ENCODE measurements around the gene OR4M1.
"Not testable (repeated sequence)": the region's sequence is repeated elsewhere in the genome, so short reads cannot be mapped to it uniquely, and the experiment has no call there.

OR4M1 gene

DNA sequence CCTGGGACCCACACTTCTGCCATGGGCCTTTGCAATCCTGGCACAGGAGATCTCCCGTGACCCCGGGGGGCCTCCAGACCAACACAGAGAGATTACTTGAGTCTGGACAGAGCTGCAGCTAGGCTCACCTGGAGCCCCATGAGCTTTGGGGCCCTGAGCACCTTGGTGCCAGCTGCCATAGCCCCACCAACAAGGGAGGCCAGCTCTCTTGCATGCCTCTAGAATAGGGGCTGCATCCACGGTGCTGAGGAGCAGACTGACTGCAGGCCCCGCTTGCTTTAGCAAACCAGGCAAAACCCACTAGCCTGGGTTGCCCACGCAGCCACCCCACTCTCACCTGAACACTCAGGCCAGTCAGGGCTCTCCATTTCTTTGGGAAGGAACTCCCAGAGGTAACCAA is 26.6 kb downstream of the OR4M1 start:
- no peaks in the 10 kb centered on the region for H3K4me1 ChIP-seq
- H3K27me3 ChIP-seq (ENCODE audit: control insufficient read depth, insufficient read depth, low read length) = no peaks in the 10 kb centered on the region
- H3K4me2 ChIP-seq (ENCODE audit: low read length) = no peak overlapping the region
- TF ChIP-seq, protein P1, sequence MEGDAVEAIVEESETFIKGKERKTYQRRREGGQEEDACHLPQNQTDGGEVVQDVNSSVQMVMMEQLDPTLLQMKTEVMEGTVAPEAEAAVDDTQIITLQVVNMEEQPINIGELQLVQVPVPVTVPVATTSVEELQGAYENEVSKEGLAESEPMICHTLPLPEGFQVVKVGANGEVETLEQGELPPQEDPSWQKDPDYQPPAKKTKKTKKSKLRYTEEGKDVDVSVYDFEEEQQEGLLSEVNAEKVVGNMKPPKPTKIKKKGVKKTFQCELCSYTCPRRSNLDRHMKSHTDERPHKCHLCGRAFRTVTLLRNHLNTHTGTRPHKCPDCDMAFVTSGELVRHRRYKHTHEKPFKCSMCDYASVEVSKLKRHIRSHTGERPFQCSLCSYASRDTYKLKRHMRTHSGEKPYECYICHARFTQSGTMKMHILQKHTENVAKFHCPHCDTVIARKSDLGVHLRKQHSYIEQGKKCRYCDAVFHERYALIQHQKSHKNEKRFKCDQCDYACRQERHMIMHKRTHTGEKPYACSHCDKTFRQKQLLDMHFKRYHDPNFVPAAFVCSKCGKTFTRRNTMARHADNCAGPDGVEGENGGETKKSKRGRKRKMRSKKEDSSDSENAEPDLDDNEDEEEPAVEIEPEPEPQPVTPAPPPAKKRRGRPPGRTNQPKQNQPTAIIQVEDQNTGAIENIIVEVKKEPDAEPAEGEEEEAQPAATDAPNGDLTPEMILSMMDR (IDR thresholded peaks at IDR 0.05) = no peak
- H3K36me3 ChIP-seq (ENCODE audit: control insufficient read depth, insufficient read depth, low read length) = no peaks in the 10 kb centered on the region
- no peaks in the 10 kb centered on the region for H3K9me3 ChIP-seq (ENCODE audit: control insufficient read depth, low read length)
- no peak overlapping the region for H3K9ac ChIP-seq
- H3K79me2 ChIP-seq = no peaks in the 10 kb centered on the region
- H2AFZ ChIP-seq = no peak overlapping the region
- no peak overlapping the region for H3K27ac ChIP-seq
- H3K4me3 ChIP-seq (ENCODE audit: low read depth, low read length) = no peak overlapping the region

DNA sequence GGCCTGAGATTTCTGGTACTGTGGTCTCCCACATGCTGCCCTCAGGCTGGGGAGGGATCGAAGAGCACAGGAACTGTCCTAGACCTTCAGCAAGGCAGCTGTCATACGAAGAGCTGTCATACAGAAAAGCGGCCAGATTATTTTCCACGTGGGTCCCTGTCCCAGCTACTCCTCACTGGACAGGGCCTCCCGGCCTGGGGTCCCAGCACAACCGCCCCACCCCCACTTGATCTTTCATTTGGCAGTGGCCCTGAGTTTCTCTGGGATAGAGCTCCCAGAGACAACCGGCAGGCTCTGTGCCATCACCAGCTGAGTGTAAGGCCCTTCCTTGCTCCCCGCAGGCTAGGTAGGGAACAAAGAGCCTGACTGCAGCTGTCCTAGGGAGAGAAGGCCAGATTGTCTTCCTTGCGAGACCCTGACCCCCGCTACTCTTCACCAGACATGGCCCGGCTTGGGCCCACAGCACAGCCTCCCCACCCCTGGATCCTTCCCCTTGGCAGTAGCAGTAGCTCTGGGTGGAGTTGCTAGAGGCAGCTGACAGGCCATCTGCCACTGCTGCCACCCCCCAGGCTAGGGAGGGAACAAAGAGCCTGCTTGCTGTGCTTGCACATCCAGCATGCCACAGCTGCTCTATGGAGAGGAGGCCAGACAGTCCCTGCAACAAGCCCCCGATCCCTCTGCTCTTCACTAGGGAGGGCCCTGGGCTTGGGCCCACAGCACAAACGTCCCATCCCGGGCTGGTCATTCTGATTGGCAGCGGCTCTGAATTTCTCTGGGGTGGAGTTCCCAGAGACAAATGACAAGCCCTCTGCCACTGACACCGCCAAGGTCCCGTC is 27.2 kb downstream of the OR4M1 start:
- H3K4me1 ChIP-seq = no peaks in the 10 kb centered on the region
- H3K27me3 ChIP-seq (ENCODE audit: control insufficient read depth, insufficient read depth, low read length) = no peaks in the 10 kb centered on the region
- H3K4me2 ChIP-seq (ENCODE audit: low read length) = no peak overlapping the region
- H3K27ac ChIP-seq = no peak overlapping the region
- no peak overlapping the region for H3K4me3 ChIP-seq (ENCODE audit: low read depth, low read length)
- H3K36me3 ChIP-seq (ENCODE audit: control insufficient read depth, insufficient read depth, low read length) = no peaks in the 10 kb centered on the region
- no peaks in the 10 kb centered on the region for H3K79me2 ChIP-seq
- TF ChIP-seq, protein P1 (IDR thresholded peaks at IDR 0.05) = no peak
- H2AFZ ChIP-seq = no peak overlapping the region
- no peaks in the 10 kb centered on the region for H3K9me3 ChIP-seq (ENCODE audit: control insufficient read depth, low read length)
- H3K9ac ChIP-seq = no peak overlapping the region

- no peak overlapping the region for H3K4me2 ChIP-seq (ENCODE audit: low read length)
- no peaks in the 10 kb centered on the region for H3K79me2 ChIP-seq
- H3K9me3 ChIP-seq (ENCODE audit: control insufficient read depth, low read length) = no peaks in the 10 kb centered on the region
- no peak overlapping the region for H3K9ac ChIP-seq
- no peaks in the 10 kb centered on the region for H3K36me3 ChIP-seq (ENCODE audit: control insufficient read depth, insufficient read depth, low read length)
- H2AFZ ChIP-seq = no peak overlapping the region
- TF ChIP-seq, protein P1 (IDR thresholded peaks at IDR 0.05) = no peak
- no peak overlapping the region for H3K4me3 ChIP-seq (ENCODE audit: low read depth, low read length)
- no peaks in the 10 kb centered on the region for H3K27me3 ChIP-seq (ENCODE audit: control insufficient read depth, insufficient read depth, low read length)
- H3K4me1 ChIP-seq = no peaks in the 10 kb centered on the region
- no peak overlapping the region for H3K27ac ChIP-seq
Measured at GRCh38 chr14:19801118-19801464, 27.8 kb downstream of the OR4M1 start.

DNA sequence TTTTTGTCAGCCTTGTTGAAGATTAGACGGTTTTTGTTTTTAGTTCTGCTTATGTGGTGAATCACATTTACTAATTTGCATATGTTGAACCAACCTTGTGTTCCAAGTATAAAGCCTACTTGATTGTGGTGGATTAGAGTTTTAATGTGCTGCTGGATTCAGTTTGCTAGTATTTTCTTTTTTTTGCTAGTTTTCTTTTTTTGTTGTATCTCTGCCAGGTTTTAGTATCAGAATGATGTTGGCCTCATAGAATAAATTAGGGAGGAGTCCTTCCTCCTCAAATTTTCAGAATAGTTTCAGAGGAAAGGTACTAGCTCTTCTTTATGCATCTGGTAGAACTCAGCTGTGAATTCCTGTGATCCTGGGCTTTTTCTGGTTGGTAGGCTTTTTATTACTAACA is 30.2 kb downstream of the OR4M1 start, which contains the start of gene OR4N2:
TSS of gene OR4N2 (plus strand) at position 301 of the 400 bp plus-strand sequence. CDS start 23,679 bp downstream, outside the sequence.
- H3K4me2 ChIP-seq (ENCODE audit: low read length); H3K36me3 ChIP-seq (ENCODE audit: control insufficient read depth, insufficient read depth, low read length); H3K9ac ChIP-seq; H3K4me1 ChIP-seq; H3K4me3 ChIP-seq (ENCODE audit: low read depth, low read length); H3K9me3 ChIP-seq (ENCODE audit: control insufficient read depth, low read length); H2AFZ ChIP-seq; H3K27me3 ChIP-seq (ENCODE audit: control insufficient read depth, insufficient read depth, low read length); H3K27ac ChIP-seq; H3K79me2 ChIP-seq: not testable (repeated sequence)

DNA sequence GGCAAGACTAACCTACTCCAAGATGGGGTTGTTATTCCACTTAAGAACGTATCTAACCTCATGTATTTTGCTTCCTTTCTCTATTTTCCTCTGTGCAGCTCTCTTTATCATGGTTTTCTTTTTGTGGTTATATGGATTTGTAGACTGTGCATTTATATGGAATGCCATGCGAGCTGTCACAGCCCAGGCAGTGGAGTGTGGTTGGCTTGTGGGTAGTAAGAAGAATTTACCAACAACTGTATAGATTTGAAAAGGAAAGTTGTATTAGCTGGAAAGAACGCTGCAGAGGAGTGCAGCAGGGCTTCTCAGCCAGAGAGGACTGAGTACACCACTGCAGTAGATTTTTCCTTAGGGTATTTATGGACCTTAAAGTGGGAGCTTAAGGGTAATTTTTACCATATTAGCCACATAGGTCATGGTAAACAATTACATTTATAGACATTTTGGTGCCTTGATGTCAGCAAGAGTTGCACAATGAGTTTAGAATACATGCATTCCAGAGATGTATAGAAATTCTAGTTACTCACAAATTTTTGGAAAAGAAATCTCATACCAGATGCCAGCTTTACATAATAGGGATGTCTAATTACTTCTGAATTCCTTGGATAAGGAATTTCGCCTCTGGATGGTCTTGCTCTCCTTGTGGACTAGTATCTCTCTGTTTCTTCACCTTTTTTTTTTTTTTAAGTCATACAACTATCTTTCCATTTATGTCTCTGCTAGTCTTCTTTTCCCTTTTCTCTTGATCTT is 40.0 kb downstream of the OR4M1 start:
- not testable (repeated sequence) for H3K27me3 ChIP-seq (ENCODE audit: control insufficient read depth, insufficient read depth, low read length); H3K9ac ChIP-seq; H3K9me3 ChIP-seq (ENCODE audit: control insufficient read depth, low read length); H3K4me1 ChIP-seq; H3K4me2 ChIP-seq (ENCODE audit: low read length); H3K4me3 ChIP-seq (ENCODE audit: low read depth, low read length); H2AFZ ChIP-seq; H3K36me3 ChIP-seq (ENCODE audit: control insufficient read depth, insufficient read depth, low read length); H3K27ac ChIP-seq; H3K79me2 ChIP-seq

DNA sequence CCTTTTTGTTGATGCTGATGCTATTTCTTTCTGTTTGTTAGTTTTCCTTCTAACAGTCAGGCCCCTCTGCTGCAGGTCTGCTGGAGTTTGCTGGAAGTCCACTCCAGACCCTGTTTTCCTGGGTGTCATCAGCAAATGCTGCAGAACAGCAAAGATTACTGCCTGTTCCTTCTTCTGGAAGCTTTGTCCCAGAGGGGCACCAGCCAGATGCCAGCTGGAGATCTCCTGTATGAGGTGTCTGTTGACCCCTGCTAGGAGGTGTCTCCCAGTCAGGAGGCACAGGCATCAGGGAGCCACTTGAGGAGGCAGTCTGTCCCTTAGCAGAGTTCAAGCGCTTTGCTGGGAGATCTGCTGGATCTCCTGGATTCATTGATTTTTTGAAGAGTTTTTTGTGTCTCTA is 46.6 kb downstream of the OR4M1 start:
- H3K9me3 ChIP-seq (ENCODE audit: control insufficient read depth, low read length); H3K9ac ChIP-seq; H3K27ac ChIP-seq; H3K4me3 ChIP-seq (ENCODE audit: low read depth, low read length); H3K36me3 ChIP-seq (ENCODE audit: control insufficient read depth, insufficient read depth, low read length); H2AFZ ChIP-seq; H3K4me1 ChIP-seq; H3K4me2 ChIP-seq (ENCODE audit: low read length); H3K79me2 ChIP-seq; H3K27me3 ChIP-seq (ENCODE audit: control insufficient read depth, insufficient read depth, low read length): not testable (repeated sequence)

DNA sequence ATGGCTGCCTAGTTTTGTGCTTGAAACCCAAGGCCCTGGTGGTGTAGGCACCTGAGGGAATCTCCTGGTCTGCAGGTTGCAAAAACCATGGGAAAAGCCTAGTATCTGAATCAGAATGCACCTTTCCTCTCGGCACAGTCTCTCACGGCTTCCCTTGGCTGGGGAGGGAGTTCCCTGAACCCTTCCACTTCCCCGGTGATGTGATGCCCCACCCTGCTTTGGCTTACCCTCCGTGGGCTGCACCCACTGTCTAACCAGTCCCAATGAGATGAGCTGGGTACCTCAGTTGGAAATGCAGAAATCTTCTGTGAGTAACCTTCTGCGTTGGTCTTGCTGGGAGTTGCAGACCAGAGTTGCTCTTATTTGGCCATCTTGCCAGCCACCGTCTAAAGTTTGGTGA is 47.7 kb downstream of the OR4M1 start:
- not testable (repeated sequence) for H3K36me3 ChIP-seq (ENCODE audit: control insufficient read depth, insufficient read depth, low read length); H3K9ac ChIP-seq; H3K27me3 ChIP-seq (ENCODE audit: control insufficient read depth, insufficient read depth, low read length); H3K4me1 ChIP-seq; H3K4me2 ChIP-seq (ENCODE audit: low read length); H3K27ac ChIP-seq; H3K4me3 ChIP-seq (ENCODE audit: low read depth, low read length); H3K9me3 ChIP-seq (ENCODE audit: control insufficient read depth, low read length); H3K79me2 ChIP-seq; H2AFZ ChIP-seq

Measured in parathyroid adenoma (tissue), 2 donors.